Naive thymus-derived CD4-positive, alpha-beta T cell (primary cell): Measurements from ENCODE around the gene LOXL3. TPM values are rescaled to one million over a fixed set of nuclear protein-coding genes. Genes with fewer than 3 reads are reported as not detected.

Source experiments
- ATAC-seq: fragments of 150-1000 bp; cut with Tn5 transposase; 2 replicates; pipeline ENCODE4 v1.10.0; 2021; ENCODE audit warnings: mild to moderate bottlenecking, moderate library complexity
- CTCF ChIA-PET: fragments of 350-600 bp; sonication (Branson Sonifier 250); formaldehyde crosslinking; loops from one replicate; lab custom pipeline; 2021; ENCODE audit warnings: antibody characterized with exemption; lab: Charles Lee
- POLR2A ChIA-PET: fragments of 350-600 bp; sonication (Branson Sonifier 250); formaldehyde crosslinking; loops from one replicate; lab custom pipeline; 2021; ENCODE audit warnings: antibody characterized with exemption, inconsistent platforms; lab: Charles Lee
- DNase-seq, 9 donors: peaks; one replicate each; pipeline versions ENCODE4 v3.0.0 to v3.0.0-alpha.2; 2020 to 2022; ENCODE audit warnings: mixed read lengths in 1 of 9
- H3K27ac ChIP-seq: one replicate; pipeline ENCODE4 v1.7.0; 2013; ENCODE audit warnings: mild to moderate bottlenecking, low read depth, low read length, moderate library complexity
- H3K27me3 ChIP-seq, 2 donors: one replicate each; pipeline ENCODE4 v1.7.0; 2013; ENCODE audit warnings: low read length in 2 of 2, mild to moderate bottlenecking in 2 of 2, moderate library complexity in 2 of 2; ENCODE audit not compliant: control insufficient read depth in 2 of 2, insufficient read depth in 2 of 2
- H3K36me3 ChIP-seq, 3 experiments: 1 replicate in 2 of 3; 2 replicates in 1 of 3; pipeline ENCODE4 v1.7.0; 2013; ENCODE audit warnings: low read length in 3 of 3, mild to moderate bottlenecking in 3 of 3, moderate library complexity in 1 of 3; ENCODE audit not compliant: insufficient read depth in 3 of 3, control insufficient read depth in 2 of 3
- H3K4me1 ChIP-seq, 2 donors: one replicate each; pipeline ENCODE4 v1.7.0; 2013; ENCODE audit warnings: low read length in 2 of 2, mild to moderate bottlenecking in 2 of 2, moderate library complexity in 1 of 2; ENCODE audit not compliant: control insufficient read depth in 2 of 2, insufficient read depth in 2 of 2
- H3K4me3 ChIP-seq: 2 replicates; pipeline ENCODE4 v1.7.0; 2013; ENCODE audit warnings: mild to moderate bottlenecking, low read length
- H3K9me3 ChIP-seq, 3 experiments: 1 replicate in 2 of 3; 2 replicates in 1 of 3; pipeline ENCODE4 v1.7.0; 2013; ENCODE audit warnings: low read length in 3 of 3; ENCODE audit not compliant: control insufficient read depth in 2 of 3
- H3K27ac Mint-ChIP-seq, 9 donors: one replicate each; pipeline ENCODE4 v1.8.0; 2020 to 2022; ENCODE audit warnings: mixed read lengths in 9 of 9, mild to moderate bottlenecking in 8 of 9, moderate library complexity in 5 of 9, inconsistent platforms in 2 of 9
- H3K27me3 Mint-ChIP-seq, 5 donors: one replicate each; pipeline ENCODE4 v1.8.0; 2021 to 2022; ENCODE audit warnings: mixed read lengths in 5 of 5, mild to moderate bottlenecking in 1 of 5
- H3K36me3 Mint-ChIP-seq, 5 donors: one replicate each; pipeline ENCODE4 v1.8.0; 2020 to 2022; ENCODE audit warnings: mixed read lengths in 5 of 5, mild to moderate bottlenecking in 3 of 5, inconsistent platforms in 1 of 5
- H3K4me1 Mint-ChIP-seq, 7 donors: one replicate each; pipeline ENCODE4 v1.8.0; 2020 to 2022; ENCODE audit warnings: mixed read lengths in 7 of 7, mild to moderate bottlenecking in 3 of 7, inconsistent platforms in 1 of 7
- H3K4me3 Mint-ChIP-seq, 10 donors: one replicate each; pipeline ENCODE4 v1.8.0; 2020 to 2022; ENCODE audit warnings: mild to moderate bottlenecking in 10 of 10, mixed read lengths in 10 of 10, moderate library complexity in 6 of 10, inconsistent platforms in 2 of 10
- H3K9me3 Mint-ChIP-seq, 11 donors: one replicate each; pipeline ENCODE4 v1.8.0; 2020 to 2022; ENCODE audit warnings: mixed read lengths in 11 of 11, mild to moderate bottlenecking in 4 of 11, inconsistent platforms in 1 of 11, moderate library complexity in 1 of 11
- intact Hi-C, 2 donors: fragments of 100-400 bp; cut with micrococcal nuclease; formaldehyde crosslinking; loops; one replicate each; pipeline ENCODE4 v1.15.1; 2023
- polyA plus RNA-seq, 2 donors: library from polyadenylated mRNA; unstranded; fragments of 300-500 nt; fragmentation: Illumina TruSeq; gene quantifications; one replicate each; pipeline ENCODE4 v1.2.3, GENCODE V29; 2021
- total RNA-seq, 6 experiments: library from RNA in 5 of 6; stranded (reverse) in 5 of 6; gene quantifications; 1 replicate in 5 of 6; 2 replicates in 1 of 6; pipeline ENCODE4 v1.2.3 and lab custom pipeline; 2021 to 2026

The LOXL3 gene
- total and polyA plus RNA-seq, 7 experiments from 2014 or later: 0.17 to 6.9 (median 0.66) TPM; not detected in 1

GRCh38 chr2:74540291-74540690 is 13.5 kb downstream of the LOXL3 start:
- ATAC-seq (no peak), DNase-seq (no peak)
- Mint-ChIP-seq H3K27ac (no peak overlapping the region), H3K4me1 (peaks cover 0 to 14% (median 0%) of the 10 kb centered on the region in 7 donors), H3K36me3 (no peaks in the 10 kb centered on the region), H3K9me3 (no peaks in the 10 kb centered on the region), H3K27me3 (peaks cover 34 to 44% (median 36%) of the 10 kb centered on the region in 5 donors), H3K4me3 (no peak overlapping the region)
- Histone ChIP-seq H3K27ac (no peak overlapping the region), H3K27me3 (peaks cover 3 to 5% of the 10 kb centered on the region in 2 donors), H3K4me1 (no peaks in the 10 kb centered on the region), H3K4me3 (no peak overlapping the region), H3K36me3 (no peaks in the 10 kb centered on the region), H3K9me3 (no peaks in the 10 kb centered on the region)
- POLR2A ChIA-PET: interaction anchor here (1.3 kb wide), 1 partner anchor 14 kb away, joined by 4 read pairs; the partner anchor contains the start of gene DQX1
- intact Hi-C loops: no loop called here
- CTCF ChIA-PET: interaction anchor here (1.1 kb wide), 1 partner anchor 11 kb away, joined by 3 read pairs; no protein-coding TSS in a partner anchor

GRCh38 chr2:74538881-74539339 is 14.8 kb downstream of the LOXL3 start:
- H3K9me3 Mint-ChIP-seq: no peaks in the 10 kb centered on the region
- peaks cover 25 to 41% (median 33%) of the 10 kb centered on the region in 5 donors for H3K27me3 Mint-ChIP-seq
- Histone ChIP-seq H3K27ac (no peak overlapping the region), H3K9me3 (no peaks in the 10 kb centered on the region), H3K4me3 (no peak overlapping the region), H3K36me3 (no peaks in the 10 kb centered on the region), H3K4me1 (no peaks in the 10 kb centered on the region), H3K27me3 (peaks cover 3 to 5% of the 10 kb centered on the region in 2 donors)
- no peak overlapping the region for H3K4me3 Mint-ChIP-seq
- DNase-seq (no peak), ATAC-seq (no peak)
- H3K4me1 Mint-ChIP-seq: peaks cover 0 to 11% (median 0%) of the 10 kb centered on the region in 7 donors
- no peak overlapping the region for H3K27ac Mint-ChIP-seq
- POLR2A ChIA-PET: interaction anchor here (0.8 to 1.4 kb wide), 5 partner anchors 10 to 84 kb away, joined by 3 to 4 read pairs (median 3); partner anchors contain the start of genes AUP1, DQX1, HTRA2 and INO80B
- CTCF ChIA-PET: interaction anchor here (0.6 kb wide), 1 partner anchor 55 kb away, joined by 3 read pairs; no protein-coding TSS in a partner anchor
- intact Hi-C loops: loop anchor here (10.0 kb wide), 3 partner anchors 204 to 714 kb away; partner anchors contain the start of gene STAMBP (in 1 of the 2)
- H3K36me3 Mint-ChIP-seq: no peaks in the 10 kb centered on the region

GRCh38 chr2:74537140-74537539 is 16.6 kb downstream of the LOXL3 start:
- Mint-ChIP-seq H3K27me3 (peaks cover 15 to 30% (median 19%) of the 10 kb centered on the region in 5 donors), H3K27ac (peak overlapping the region in 2 of 9 donors; percentile 11 to 31), H3K36me3 (peaks cover 0 to 6% (median 2%) of the 10 kb centered on the region in 5 donors), H3K4me1 (peaks cover 2 to 14% (median 3%) of the 10 kb centered on the region in 7 donors), H3K4me3 (no peak overlapping the region), H3K9me3 (no peaks in the 10 kb centered on the region)
- intact Hi-C loops: loop anchor here (10.0 kb wide), 3 partner anchors 202 to 712 kb away; partner anchors contain the start of gene STAMBP (in 1 of the 2)
- Histone ChIP-seq H3K9me3 (no peaks in the 10 kb centered on the region), H3K4me1 (no peaks in the 10 kb centered on the region), H3K36me3 (peaks cover 0 to 13% (median 0%) of the 10 kb centered on the region in 3 experiments), H3K27me3 (peaks cover 3 to 5% of the 10 kb centered on the region in 2 donors), H3K27ac (no peak overlapping the region), H3K4me3 (no peak overlapping the region)
- ChIA-PET CTCF (no interaction called here), POLR2A (no interaction called here)
- no peak for DNase-seq
- no peak for ATAC-seq

GRCh38 chr2:74536166-74536950 is 17.4 kb downstream of the LOXL3 start:
- Mint-ChIP-seq H3K9me3 (no peaks in the 10 kb centered on the region), H3K27me3 (peaks cover 14 to 30% (median 17%) of the 10 kb centered on the region in 5 donors), H3K4me1 (peaks cover 7 to 22% (median 11%) of the 10 kb centered on the region in 7 donors), H3K4me3 (no peak overlapping the region), H3K36me3 (peaks cover 0 to 9% (median 5%) of the 10 kb centered on the region in 5 donors), H3K27ac (peak overlapping the region in 1 of 9 donors; percentile 11)
- Histone ChIP-seq H3K27ac (no peak overlapping the region), H3K9me3 (no peaks in the 10 kb centered on the region), H3K4me3 (no peak overlapping the region), H3K36me3 (peaks cover 0 to 13% (median 0%) of the 10 kb centered on the region in 3 experiments), H3K27me3 (peaks cover 3 to 5% of the 10 kb centered on the region in 2 donors), H3K4me1 (peaks cover 3 to 6% of the 10 kb centered on the region in 2 donors)
- POLR2A ChIA-PET: no interaction called here
- CTCF ChIA-PET: interaction anchor here (1.1 kb wide), 1 partner anchor 8 kb away, joined by 6 read pairs; no protein-coding TSS in a partner anchor
- no peak for ATAC-seq
- no peak for DNase-seq
- intact Hi-C loops: loop anchor here (10.0 kb wide), 3 partner anchors 202 to 712 kb away; partner anchors contain the start of gene STAMBP (in 1 of the 2)

GRCh38 chr2:74535440-74535965 is 18.2 kb downstream of the LOXL3 start:
- peaks cover 0 to 13% (median 0%) of the 10 kb centered on the region in 3 experiments for H3K36me3 ChIP-seq
- peaks cover 11 to 14% of the 10 kb centered on the region in 2 donors for H3K4me1 ChIP-seq
- Mint-ChIP-seq H3K4me1 (peaks cover 13 to 31% (median 19%) of the 10 kb centered on the region in 7 donors), H3K36me3 (peaks cover 0 to 9% (median 5%) of the 10 kb centered on the region in 5 donors), H3K9me3 (no peaks in the 10 kb centered on the region), H3K4me3 (no peak overlapping the region), H3K27me3 (peaks cover 11 to 25% (median 17%) of the 10 kb centered on the region in 5 donors), H3K27ac (no peak overlapping the region)
- peaks cover 0 to 5% of the 10 kb centered on the region in 2 donors for H3K27me3 ChIP-seq
- POLR2A ChIA-PET: no interaction called here
- H3K27ac ChIP-seq: no peak overlapping the region
- H3K9me3 ChIP-seq: no peaks in the 10 kb centered on the region
- intact Hi-C loops: loop anchor here (10.0 kb wide), 3 partner anchors 201 to 711 kb away; partner anchors contain the start of gene STAMBP (in 1 of the 2)
- no peak overlapping the region for H3K4me3 ChIP-seq
- DNase-seq (no peak), ATAC-seq (no peak)
- CTCF ChIA-PET: interaction anchor here (1.1 kb wide), 1 partner anchor 8 kb away, joined by 6 read pairs; no protein-coding TSS in a partner anchor

- Mint-ChIP-seq H3K36me3 (peaks cover 0 to 9% (median 5%) of the 10 kb centered on the region in 5 donors), H3K27me3 (peaks cover 4 to 24% (median 14%) of the 10 kb centered on the region in 5 donors), H3K4me3 (no peak overlapping the region), H3K4me1 (peaks cover 13 to 30% (median 20%) of the 10 kb centered on the region in 7 donors), H3K9me3 (no peaks in the 10 kb centered on the region), H3K27ac (no peak overlapping the region)
- Histone ChIP-seq H3K4me3 (no peak overlapping the region), H3K4me1 (peaks cover 11 to 15% of the 10 kb centered on the region in 2 donors), H3K36me3 (peaks cover 0 to 20% (median 0%) of the 10 kb centered on the region in 3 experiments), H3K27ac (no peak overlapping the region), H3K9me3 (no peaks in the 10 kb centered on the region), H3K27me3 (no peaks in the 10 kb centered on the region)
- DNase-seq (no peak), ATAC-seq (no peak)
- CTCF ChIA-PET: no interaction called here
- intact Hi-C loops: loop anchor here (5.0 to 10.0 kb wide), 5 partner anchors 200 to 1302 kb away; partner anchors contain the start of genes CCT7 (in 1 of the 2), PRADC1 (in 1 of the 2) and STAMBP (in 1 of the 2)
- POLR2A ChIA-PET: interaction anchor here (1.0 to 1.1 kb wide), 2 partner anchors 27 to 76 kb away, joined by 3 read pairs; partner anchors contain the start of gene WBP1
Observed at GRCh38 chr2:74534411-74534810, 19.3 kb downstream of the LOXL3 start.
